Measurements from ENCODE around the gene HEYL.

Gene HEYL

DNA sequence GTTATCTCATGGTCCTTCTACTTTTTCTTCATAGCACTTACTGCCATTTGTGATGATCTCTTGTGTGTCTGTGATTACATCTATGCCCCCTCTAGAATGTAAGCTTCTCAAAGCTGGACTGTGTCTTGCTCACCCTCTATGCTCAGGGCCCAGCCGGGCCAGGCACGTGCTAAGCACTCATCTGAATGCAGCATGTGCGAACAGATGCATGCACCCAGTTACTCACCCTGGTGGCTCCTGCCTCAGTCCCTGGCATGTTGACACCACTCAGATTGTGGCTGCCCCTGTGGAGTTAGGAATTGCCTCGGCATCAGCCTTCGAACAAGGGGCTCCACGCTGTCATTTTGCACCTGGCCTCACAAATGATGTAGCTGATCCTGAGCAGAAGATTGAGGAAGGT lies 43.3 kb downstream of the HEYL start:
- no peak for DNase-seq

DNA sequence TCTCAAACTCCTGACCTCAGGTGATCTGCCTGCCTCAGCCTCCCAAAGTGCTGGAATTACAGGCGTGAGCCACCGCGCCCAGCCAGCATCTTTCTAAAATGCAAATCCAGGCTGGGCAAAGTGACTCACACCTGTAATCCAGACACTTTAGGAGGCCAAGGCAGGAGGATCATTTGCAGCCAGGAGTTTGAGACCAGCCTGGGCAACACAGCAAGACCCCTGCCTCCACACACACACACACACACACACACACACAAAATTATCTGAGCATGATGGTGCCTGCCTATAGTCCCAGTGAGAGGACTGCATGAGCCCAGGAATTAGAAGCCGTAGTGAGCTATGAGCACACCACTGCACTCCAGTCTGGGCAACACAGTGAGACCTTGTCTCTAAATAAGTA lies 46.1 kb downstream of the HEYL start:
- no peak for DNase-seq

DNA sequence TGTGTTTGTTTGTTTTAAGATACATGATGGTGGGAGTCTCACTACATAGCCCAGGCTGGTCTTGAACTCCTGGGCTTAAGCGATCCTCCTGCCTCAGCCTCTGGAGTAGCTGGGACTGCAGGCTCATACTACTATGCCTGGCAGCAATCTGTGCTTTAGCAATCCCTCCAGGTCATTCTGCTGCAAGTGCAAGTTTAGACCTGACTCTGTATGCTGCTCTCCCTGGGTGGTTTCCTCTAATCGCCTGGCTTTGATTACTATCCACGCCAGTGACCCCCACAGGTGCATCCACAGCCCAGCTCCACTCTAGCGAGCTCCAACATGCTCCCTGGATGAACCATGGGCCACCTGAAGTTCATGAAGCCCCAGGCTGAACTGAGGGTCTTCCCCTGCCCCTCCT lies 47.4 kb downstream of the HEYL start:
- DNase-seq: no peak

DNA sequence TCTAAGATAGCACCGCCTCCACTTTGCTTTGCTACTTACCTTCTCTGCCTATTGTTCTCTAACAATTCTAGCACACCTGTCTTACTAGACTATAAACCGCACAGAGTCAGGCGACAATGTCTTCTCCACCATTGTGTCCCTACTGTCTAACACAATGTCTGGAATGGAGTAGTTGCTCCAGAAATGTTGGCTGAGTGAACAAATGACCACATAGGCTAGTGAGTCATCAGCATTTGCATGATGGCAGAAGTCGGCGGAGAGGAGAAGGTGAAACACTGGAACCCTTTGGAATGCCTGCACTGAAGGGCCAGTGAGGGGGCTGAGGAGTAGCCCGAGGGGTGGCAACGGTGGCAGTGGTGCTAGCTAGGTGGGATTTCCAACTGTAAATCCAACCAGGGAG lies 48.9 kb downstream of the HEYL start:
- DNase-seq: peak; percentile 69

DNA sequence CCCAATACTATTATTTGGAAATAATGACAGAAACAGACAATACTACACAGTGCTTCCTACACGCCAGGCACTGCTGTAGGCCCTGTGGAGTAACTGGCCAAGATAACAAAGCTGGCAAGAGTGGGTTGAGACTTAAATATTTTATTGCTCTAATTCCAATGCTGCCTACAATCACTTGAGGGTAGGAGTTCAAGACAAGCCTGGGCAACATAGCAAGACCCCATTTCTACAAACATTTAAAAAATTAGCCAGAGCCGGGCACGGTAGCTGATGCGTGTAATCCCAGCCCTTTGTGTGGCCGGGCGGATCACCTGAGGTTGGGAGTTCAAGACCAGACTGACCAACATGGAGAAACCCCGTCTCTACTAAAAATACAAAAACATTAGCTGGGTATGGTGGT lies 53.5 kb downstream of the HEYL start:
- DNase-seq: no peak

DNA sequence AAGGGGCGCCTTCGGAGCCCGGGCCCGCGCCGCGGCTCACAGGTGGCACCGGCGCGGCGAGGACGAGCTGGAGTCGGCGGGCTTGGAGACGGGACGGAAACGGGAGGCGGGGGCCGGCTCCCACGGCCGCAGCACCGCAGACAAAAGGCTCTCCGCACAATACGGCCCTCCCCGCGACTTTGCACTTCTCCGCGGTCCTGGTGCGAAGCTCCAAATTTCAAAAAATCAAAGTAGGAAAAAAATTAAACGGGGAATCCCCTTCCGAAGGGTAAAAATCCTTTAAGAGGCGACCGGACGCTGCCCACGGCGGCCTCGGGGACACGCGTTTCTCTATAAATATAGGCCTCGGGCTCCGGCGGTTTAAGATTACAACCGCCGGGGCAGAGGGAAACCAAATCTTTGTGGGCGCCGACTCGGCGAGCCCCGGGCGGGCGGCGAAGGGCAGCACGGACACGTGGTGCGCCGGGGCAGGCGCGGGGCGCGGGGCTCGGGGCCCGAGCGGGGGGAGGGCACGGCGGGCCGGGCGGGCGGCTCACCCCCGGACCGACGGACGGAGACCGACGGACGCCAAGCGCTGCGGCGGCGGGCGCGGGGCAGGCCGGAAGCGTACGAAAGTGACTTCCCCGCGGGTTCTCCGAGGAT lies 63.3 kb downstream of the HEYL start:
- DNase-seq: no peak

DNA sequence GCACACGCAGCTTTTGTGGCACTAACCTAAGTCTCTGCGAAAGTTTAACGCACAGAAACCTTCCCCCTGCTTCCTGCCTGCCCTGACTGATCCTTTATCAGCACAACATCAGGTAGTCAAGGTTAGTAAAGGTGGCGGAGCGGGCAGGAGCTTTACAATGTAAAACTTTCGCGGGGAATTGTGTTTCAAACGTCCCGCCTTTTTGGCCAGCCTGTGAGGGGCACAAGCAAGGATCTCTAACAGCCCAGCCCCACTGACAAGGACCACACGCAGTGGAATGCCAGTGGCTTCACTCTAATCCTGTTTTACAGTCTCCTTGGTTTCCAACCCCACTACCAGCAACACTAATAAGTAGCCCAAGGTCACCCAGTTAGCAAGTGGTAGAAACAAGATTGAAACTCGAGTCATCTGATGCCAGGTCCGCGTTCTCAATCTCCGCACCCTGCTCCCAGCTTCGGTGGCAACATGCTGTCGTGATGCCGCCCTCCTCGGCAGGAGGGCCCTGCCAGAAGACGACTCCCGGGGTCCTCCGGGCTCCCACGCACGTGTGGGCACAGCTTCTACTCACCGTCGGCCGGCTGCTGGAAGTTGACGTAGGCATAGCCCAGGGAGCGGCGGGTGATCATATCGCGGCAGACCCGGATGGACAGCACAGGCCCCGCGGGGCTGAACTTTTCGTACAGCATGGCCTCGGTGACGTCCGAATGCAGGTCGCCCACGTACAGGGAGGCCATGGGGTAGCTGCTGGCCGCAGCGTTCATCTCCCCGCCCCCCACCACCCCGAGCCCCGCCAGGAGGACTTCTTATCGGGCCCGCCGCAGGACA lies 64.0 kb downstream of the HEYL start:
- peak; percentile 66 for DNase-seq

DNA sequence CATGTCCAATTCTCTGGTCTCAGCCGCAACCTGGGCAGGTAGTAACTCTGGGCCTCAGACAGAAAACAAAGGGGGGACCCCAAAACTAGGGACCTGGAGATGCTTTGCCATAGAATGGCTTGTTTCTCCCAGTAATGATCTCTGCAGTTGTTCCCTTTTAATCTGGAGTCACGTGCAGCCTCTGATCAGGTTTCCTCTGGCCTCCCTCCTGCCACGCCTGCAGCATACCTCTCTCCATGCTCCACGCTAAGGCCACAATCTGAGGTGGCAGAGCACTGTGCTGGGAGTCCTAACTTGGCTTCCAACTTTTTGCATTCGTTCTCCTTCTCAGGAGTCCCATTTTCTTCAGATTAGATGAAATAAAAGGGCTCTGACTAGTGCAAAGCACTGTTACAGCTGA lies 64.8 kb downstream of the HEYL start:
- DNase-seq: no peak
